Peyer's patch (tissue), 4 donors: ENCODE measurements around the gene LRP1-AS. TPM values are rescaled to one million over a fixed set of nuclear protein-coding genes. Genes with fewer than 3 reads are reported as not detected.

Experiments
- DNase-seq, 3 donors: peaks; one replicate each; pipeline ENCODE4 v3.0.0-alpha.2; 2017 to 2019
- H3K27ac ChIP-seq, 4 donors: fragments of 200-600 bp; sonication (generic); one replicate each; pipeline ENCODE4 v1.5.1; 2016 to 2019
- H3K27me3 ChIP-seq, 2 donors: fragments of 200-600 bp; sonication (generic); one replicate each; pipeline ENCODE4 v1.5.1; 2019
- H3K36me3 ChIP-seq, 3 donors: fragments of 200-600 bp; sonication (generic); one replicate each; pipeline ENCODE4 v1.5.1; 2016 to 2019
- H3K4me1 ChIP-seq, 4 donors: fragments of 200-600 bp; sonication (generic); one replicate each; pipeline ENCODE4 v1.5.1; 2016 to 2019
- H3K4me3 ChIP-seq, 4 donors: fragments of 200-600 bp; sonication (generic); 1 replicate in 3 of 4; 2 replicates in 1 of 4; pipeline ENCODE4 v1.5.1; 2016 to 2019; ENCODE audit warnings: mild to moderate bottlenecking in 1 of 4
- H3K9me3 ChIP-seq, 4 donors: fragments of 200-600 bp; sonication (generic); one replicate each; pipeline ENCODE4 v1.5.1; 2016 to 2019; ENCODE audit warnings: mild to moderate bottlenecking in 1 of 4
- POLR2A ChIP-seq, 2 donors: fragments of 450-650 bp; IDR thresholded peaks; one replicate each; pipeline ENCODE4 v1.5.1; 2017; ENCODE audit warnings: antibody characterized with exemption in 2 of 2, mild to moderate bottlenecking in 2 of 2, moderate library complexity in 2 of 2
- total RNA-seq, 4 donors: library from RNA; depleted of rRNA; stranded (reverse); fragments of >200 nt; gene quantifications; one replicate each; pipeline ENCODE4 v1.1.0, GENCODE V29; 2016
- TF ChIP-seq, protein P1 (sequence below), 6 experiments: fragments of 450-650 bp in 4 of 6; fragments of 200-600 bp in 2 of 6; sonication (generic) in 1 of 6; IDR thresholded peaks; one replicate each; pipeline ENCODE4 v1.5.1; 2017 to 2019; ENCODE audit warnings: antibody characterized with exemption in 6 of 6, mild to moderate bottlenecking in 3 of 6, moderate library complexity in 1 of 6

The LRP1-AS gene
- total RNA-seq, 4 donors from 2014 or later: not detected

GRCh38 chr12:57169046-57169795 is 21.8 kb upstream of the LRP1-AS start:
- TF ChIP-seq POLR2A (IDR thresholded peaks at IDR 0.05): no peak
- TF ChIP-seq, protein P1, sequence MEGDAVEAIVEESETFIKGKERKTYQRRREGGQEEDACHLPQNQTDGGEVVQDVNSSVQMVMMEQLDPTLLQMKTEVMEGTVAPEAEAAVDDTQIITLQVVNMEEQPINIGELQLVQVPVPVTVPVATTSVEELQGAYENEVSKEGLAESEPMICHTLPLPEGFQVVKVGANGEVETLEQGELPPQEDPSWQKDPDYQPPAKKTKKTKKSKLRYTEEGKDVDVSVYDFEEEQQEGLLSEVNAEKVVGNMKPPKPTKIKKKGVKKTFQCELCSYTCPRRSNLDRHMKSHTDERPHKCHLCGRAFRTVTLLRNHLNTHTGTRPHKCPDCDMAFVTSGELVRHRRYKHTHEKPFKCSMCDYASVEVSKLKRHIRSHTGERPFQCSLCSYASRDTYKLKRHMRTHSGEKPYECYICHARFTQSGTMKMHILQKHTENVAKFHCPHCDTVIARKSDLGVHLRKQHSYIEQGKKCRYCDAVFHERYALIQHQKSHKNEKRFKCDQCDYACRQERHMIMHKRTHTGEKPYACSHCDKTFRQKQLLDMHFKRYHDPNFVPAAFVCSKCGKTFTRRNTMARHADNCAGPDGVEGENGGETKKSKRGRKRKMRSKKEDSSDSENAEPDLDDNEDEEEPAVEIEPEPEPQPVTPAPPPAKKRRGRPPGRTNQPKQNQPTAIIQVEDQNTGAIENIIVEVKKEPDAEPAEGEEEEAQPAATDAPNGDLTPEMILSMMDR (IDR thresholded peaks at IDR 0.05): no peak

DNA sequence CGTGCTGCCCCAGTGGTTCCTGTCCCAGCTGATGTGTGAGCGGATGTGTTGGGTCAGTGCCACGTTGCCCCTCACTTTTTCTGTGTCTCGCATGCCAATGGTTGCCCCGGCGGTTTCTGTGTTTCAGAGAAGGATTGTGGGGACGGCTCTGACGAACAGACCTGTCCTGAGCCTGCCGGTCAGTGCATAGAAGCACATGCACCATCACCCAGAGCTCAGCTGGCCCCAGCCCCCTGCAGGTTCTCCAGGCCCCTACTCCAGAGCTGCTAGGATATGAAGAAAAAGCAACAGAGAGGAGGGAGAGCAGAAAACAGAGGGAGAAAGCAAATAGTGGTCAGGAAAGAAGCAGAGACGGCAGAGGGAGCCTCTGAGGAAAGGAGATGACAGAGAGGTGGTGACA is 20.6 kb upstream of the LRP1-AS start:
- no peak overlapping the region for H3K27ac ChIP-seq
- no peaks in the 10 kb centered on the region for H3K27me3 ChIP-seq
- DNase-seq: no peak
- no peak overlapping the region for H3K4me3 ChIP-seq
- no peaks in the 10 kb centered on the region for H3K9me3 ChIP-seq
- H3K4me1 ChIP-seq: peaks cover 0 to 4% (median 0%) of the 10 kb centered on the region in 4 donors
- peaks cover 0 to 71% (median 0%) of the 10 kb centered on the region in 3 donors for H3K36me3 ChIP-seq
- no peak for TF ChIP-seq POLR2A (IDR thresholded peaks at IDR 0.05)
- TF ChIP-seq, protein P1 (IDR thresholded peaks at IDR 0.05): no peak

More at GRCh38 chr12:57169046-57169795, 21.8 kb upstream of the LRP1-AS start:
- peaks cover 0 to 71% (median 0%) of the 10 kb centered on the region in 3 donors for H3K36me3 ChIP-seq
- H3K4me3 ChIP-seq: no peak overlapping the region
- peaks cover 0 to 4% (median 0%) of the 10 kb centered on the region in 4 donors for H3K4me1 ChIP-seq
- no peak for DNase-seq
- no peak overlapping the region for H3K27ac ChIP-seq
- H3K27me3 ChIP-seq: no peaks in the 10 kb centered on the region
- H3K9me3 ChIP-seq: no peaks in the 10 kb centered on the region

GRCh38 chr12:57166971-57167371 is 19.6 kb upstream of the LRP1-AS start:
- H3K27ac ChIP-seq: no peak overlapping the region
- DNase-seq: no peak
- peaks cover 0 to 82% (median 0%) of the 10 kb centered on the region in 3 donors for H3K36me3 ChIP-seq
- H3K9me3 ChIP-seq: no peaks in the 10 kb centered on the region
- H3K4me1 ChIP-seq: peaks cover 0 to 4% (median 0%) of the 10 kb centered on the region in 4 donors
- H3K4me3 ChIP-seq: no peak overlapping the region
- H3K27me3 ChIP-seq: no peaks in the 10 kb centered on the region
- TF ChIP-seq POLR2A (IDR thresholded peaks at IDR 0.05): no peak
- TF ChIP-seq, protein P1 (IDR thresholded peaks at IDR 0.05): no peak

GRCh38 chr12:57165741-57166140 is 18.3 kb upstream of the LRP1-AS start:
- TF ChIP-seq, protein P1 (IDR thresholded peaks at IDR 0.05): no peak
- no peak for TF ChIP-seq POLR2A (IDR thresholded peaks at IDR 0.05)
- Histone ChIP-seq H3K4me3 (no peak overlapping the region), H3K27ac (no peak overlapping the region), H3K27me3 (no peaks in the 10 kb centered on the region), H3K4me1 (no peaks in the 10 kb centered on the region), H3K36me3 (peaks cover 0 to 90% (median 0%) of the 10 kb centered on the region in 3 donors), H3K9me3 (no peaks in the 10 kb centered on the region)
- DNase-seq: peak in 2 of 3 donors; percentile 76 to 79

- DNase-seq: no peak
- no peak for TF ChIP-seq POLR2A (IDR thresholded peaks at IDR 0.05)
- TF ChIP-seq, protein P1 (IDR thresholded peaks at IDR 0.05): no peak
- no peaks in the 10 kb centered on the region for H3K27me3 ChIP-seq
- H3K27ac ChIP-seq: no peak overlapping the region
- H3K4me1 ChIP-seq: no peaks in the 10 kb centered on the region
- peaks cover 0 to 90% (median 0%) of the 10 kb centered on the region in 3 donors for H3K36me3 ChIP-seq
- H3K9me3 ChIP-seq: no peaks in the 10 kb centered on the region
- no peak overlapping the region for H3K4me3 ChIP-seq
These were observed 17.7 kb upstream of the LRP1-AS start for GRCh38 chr12:57164966-57165625.
